ENCODE data around the gene ATP13A3.
"Not testable (repeated sequence)": the region's sequence is repeated elsewhere in the genome, so short reads cannot be mapped to it uniquely, and the experiment has no call there.

The ATP13A3 gene

DNA sequence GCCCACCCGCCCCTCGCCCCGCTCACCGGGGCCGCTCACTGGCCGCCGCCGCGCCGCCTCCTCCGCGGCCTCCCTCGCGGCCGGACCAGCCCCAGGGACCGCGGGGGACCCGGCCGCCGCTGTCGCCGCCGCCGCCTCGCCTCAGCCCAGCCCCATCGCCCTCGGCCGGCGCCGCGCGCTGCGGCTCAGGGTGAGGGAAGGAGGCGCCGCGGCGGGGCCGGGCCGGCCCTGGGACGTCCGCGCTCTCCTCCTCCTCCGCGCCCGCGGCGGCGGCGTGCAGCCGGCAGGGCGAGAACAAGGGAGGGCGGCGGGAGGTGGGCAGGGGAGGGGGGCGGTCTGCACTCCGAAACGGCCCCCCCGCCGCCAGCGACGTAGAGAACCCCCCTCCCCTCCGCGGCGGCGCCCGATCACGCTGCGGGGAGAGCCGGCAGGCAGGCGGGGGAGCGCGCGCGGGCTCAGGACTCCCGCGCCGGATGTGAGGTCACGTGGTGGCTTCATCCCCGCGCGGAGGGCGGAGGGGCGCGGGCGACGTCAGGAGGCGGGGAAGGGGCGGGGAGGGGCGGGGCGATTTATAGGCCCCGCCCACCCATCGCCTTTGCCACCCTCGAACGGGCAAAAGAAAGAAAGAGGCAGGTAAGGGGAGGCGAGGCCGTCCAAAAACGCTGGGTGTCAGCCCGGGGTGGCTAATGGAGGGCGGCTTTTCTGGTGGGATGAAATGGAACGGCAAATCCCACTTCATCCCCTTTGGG lies at the start of gene ATP13A3:
Gene ATP13A3 (minus strand): TSS at position 463 of the 749 bp plus-strand sequence. CDS start 24,812 bp downstream, outside the sequence.
- DNase-seq (ENCODE audit: low spot score) = peak; percentile 95

DNA sequence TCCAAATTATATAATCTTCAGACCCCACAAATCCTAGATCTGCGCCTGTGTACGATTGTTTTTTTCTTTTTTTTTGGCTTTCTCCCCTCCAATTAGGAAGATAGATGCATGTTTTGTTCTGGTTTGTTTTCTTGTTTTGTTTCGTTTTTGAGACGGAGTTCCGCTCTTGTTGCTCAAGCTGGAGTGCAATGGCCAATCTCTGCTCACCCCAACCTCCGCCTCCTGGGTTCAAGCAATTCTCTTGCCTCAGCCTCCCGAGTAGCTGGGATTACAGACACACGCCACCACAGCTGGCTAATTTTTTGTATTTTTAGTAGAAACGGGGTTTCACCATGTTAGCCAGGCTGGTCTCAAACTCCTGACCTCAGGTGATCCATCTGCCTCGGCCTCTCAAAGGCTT lies 48.4 kb upstream of the ATP13A3 start:
- DNase-seq (ENCODE audit: low spot score) = not testable (repeated sequence)

DNA sequence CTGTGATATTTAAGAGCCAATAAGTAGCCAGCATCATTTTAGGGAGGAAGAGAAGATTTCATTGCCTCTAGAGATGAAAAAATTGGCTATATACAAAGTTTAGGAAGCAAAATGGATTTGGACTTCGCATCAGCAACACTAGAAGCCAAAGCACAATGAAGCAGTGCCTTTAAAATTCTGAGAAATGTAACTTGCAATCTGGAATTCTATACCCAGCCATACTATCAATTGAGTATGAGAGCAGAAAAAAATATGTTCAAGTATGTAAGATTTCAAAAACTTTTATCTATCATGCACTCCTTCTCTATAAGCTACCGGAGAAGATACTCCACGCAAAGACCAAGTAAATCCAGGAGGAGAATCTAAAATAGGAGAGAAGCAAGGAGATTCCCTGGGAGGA lies 47.4 kb upstream of the ATP13A3 start:
- DNase-seq (ENCODE audit: low spot score) = no peak

DNA sequence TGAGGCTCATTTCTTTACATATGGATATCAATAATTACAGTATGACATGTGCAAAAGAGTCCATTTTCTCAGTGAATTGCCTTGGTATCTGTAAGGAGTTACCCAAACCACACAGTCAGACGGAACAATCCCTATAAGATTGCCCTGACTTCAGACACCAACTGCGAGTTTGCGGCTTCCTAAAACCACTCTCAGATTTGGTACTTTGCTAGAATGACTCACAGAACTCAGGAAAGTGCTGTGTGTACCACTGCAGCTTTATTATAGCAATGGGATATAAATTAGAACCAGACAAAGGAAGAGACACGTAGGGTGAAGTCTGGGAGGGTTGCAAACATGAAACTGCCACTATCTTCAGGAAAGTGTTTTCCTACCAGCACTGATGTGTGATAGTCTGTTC lies 45.8 kb upstream of the ATP13A3 start:
- DNase-seq (ENCODE audit: low spot score) = no peak

DNA sequence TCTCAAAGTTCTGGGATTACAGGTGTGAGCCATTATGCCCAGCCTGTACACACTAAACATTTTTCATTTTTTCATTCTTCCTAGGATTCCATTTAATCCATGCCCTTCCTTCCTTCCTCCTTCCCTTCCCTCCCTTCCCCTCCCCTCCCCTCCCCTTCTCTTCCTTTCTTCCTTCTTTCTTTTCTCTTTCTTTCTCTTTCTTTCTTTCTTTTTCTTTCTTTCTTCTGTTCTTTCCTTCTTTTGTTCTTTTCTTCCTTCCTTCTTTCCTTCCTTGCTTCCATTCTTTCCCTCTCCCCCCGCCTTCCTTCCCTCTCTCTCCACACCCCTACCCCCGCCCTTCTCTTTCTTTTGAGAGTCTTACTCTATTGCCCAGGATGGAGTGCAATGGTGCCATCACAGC lies 40.9 kb upstream of the ATP13A3 start:
- DNase-seq (ENCODE audit: low spot score) = no peak

DNA sequence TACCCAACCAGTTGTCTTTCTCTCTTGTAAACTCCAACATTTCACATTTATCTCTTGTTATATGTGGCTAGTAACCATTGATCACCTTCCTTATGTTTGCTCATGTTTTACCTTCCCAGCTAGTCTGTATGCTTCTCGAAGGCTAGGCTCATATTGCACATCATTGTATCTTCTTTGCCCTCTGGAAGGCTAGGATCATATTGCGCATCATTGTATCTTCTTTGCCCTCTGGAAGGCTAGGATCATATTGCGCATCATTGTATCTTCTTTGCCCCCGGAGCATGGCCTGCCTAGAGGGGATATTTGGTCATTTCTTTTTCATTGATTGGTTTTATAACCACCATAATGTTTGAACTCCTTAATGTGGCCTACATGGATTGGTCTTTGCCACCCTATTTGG lies 39.4 kb upstream of the ATP13A3 start:
- no peak for DNase-seq (ENCODE audit: low spot score)

DNA sequence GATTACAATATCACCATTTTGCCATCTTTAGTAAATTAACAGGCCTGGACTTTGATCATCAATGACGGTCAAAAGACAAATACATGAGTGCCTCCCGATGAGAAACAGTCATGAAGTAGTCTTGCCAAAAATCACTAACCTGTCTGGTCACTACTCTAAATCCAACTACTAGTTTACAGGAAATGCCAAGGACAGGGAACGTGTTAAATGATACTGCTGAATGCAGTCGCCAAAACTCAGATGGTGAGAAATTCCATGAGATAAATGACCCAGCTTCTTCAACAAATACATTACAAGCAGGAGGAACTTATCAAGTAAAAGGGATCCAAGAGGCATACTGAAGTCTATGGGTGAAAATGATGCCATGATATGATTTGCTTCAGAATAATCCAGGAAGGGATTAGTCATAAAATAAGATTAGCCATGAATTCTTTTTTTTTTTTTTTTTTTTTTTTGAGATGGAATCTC lies 35.8 kb upstream of the ATP13A3 start:
- DNase-seq (ENCODE audit: low spot score) = peak; percentile 84

DNA sequence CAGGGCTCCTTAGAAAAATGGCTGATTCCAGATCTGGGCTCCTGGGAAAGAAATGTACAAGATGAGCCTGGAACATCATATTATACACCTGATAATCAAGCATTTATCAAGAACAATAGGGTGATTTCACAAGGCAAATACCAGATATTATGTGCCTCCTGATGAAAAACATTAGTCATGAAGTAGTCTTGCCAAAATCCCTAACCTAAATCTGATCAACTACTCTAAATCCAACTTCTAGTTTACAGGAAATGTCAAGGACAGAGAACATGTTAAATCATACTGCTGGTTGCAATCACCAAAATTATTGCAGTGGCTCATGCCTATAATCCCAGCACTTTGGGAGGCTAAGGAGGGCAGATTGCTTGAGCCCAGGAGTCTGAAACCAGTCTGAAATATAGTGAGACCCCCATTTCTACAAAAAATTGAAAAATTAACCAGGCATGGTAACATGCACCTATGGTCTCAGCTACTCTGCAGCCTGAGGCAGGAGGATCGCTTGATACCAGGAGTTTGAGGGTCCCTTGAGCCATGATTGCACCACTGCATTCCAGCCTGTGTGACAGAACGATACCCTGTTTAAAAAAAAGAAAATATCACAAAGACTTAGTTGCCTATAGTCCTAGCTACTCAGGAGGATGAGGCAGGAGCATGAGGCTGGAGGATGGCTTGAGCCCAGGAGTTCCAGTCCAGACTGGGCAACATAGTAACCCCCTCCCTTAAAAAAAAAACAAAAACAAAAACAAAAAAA lies 34.9 kb upstream of the ATP13A3 start:
- DNase-seq (ENCODE audit: low spot score) = peak; percentile 46

DNA sequence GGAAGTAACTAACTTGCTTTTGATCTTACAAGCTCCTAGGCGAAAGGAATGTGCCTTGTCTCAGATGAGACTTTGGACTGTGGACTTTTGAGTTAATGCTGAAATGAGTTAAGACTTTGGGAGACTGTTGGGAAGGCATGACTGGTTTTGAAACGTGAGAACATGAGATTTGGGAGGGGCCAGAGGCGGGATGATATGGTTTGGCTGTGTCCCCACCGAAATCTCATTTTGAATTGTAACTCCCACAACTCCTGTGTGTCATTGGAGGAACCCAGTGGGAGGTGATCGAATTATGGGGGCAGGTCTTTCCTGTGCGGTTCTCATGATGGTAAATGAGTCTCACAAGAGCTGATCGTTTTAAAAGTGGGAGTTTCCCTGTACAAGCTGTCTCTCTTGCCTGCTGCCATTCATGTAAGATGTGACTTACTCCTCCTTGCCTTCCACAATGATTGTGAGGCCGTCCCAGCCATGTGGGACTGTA lies 33.9 kb upstream of the ATP13A3 start:
- peak; percentile 86 for DNase-seq (ENCODE audit: low spot score)

DNA sequence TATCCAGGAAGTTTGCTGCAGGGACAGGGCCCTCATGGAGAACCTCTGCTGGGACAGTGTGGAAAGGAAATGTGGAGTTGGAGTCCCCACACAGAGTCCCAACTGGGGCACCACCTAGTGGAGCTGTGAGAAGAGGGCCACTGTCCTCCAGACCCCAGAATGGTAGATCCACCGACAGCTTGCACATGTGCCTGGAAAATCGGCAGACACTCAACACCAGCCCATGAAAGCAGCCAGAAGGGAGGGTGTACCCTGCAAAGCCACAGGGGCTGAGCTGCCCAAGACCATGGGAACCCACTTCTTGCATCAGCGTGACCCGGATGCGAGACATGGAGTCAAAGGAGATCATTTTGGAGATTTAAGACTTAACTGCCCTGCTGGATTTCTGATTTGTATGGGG lies 33.4 kb upstream of the ATP13A3 start:
- not testable (repeated sequence) for DNase-seq (ENCODE audit: low spot score)

DNA sequence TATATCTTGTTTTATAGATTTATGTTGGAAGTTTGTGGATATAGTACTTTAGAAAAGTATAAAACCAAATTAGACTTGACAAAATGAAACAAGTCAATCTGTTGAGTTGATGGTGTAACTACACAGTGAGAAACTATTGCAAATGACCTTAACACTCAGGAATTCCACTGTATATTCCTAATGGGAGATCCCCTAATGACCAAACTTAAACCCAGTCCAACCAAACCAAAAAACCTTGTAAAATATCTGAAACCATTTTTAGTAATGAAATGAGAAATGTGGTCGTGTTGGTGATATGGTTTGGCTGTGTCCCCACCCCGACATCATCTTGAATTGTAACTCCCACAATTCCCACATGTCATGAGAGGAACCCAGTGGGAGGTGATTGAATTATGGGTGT lies 31.9 kb upstream of the ATP13A3 start:
- peak; percentile 73 for DNase-seq (ENCODE audit: low spot score)

DNA sequence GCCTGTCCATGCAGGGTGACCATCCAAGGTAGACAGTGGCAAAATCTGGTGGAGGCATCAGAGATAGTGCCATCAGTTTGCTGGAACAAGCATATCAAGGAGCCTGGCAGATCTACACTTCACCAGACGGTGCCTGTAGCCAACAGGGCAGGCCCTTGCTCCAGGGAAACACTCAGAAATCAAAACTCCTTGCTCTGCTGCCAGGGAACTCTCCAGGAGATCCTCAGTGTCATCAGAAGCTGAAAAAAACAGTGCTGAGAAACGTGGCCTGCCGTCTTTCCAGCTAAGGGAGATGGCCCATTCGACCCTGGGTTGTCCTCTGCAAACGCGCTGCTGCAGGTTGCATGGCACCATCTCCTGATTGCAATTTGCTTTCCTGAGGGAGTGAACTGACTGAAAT lies 30.5 kb upstream of the ATP13A3 start:
- no peak for DNase-seq (ENCODE audit: low spot score)

DNA sequence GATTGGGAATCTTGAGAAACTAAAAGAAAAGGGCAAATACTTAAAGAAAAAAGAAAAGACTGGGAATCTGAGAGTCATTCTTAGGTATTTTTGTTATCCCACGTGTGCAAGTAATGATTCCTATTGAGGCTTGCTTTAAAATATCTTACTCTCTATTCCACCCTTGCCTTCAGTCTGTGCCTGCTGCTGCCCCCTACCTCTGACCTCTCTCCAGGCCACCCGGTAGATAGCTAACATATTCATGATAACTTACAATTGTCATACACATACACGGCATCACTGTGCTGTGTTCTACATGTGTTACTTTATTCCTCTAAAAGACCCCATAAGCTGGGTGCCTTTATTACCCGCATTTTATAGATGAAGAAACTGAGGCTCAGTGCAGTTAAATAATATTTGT lies 27.8 kb upstream of the ATP13A3 start:
- DNase-seq (ENCODE audit: low spot score) = no peak

DNA sequence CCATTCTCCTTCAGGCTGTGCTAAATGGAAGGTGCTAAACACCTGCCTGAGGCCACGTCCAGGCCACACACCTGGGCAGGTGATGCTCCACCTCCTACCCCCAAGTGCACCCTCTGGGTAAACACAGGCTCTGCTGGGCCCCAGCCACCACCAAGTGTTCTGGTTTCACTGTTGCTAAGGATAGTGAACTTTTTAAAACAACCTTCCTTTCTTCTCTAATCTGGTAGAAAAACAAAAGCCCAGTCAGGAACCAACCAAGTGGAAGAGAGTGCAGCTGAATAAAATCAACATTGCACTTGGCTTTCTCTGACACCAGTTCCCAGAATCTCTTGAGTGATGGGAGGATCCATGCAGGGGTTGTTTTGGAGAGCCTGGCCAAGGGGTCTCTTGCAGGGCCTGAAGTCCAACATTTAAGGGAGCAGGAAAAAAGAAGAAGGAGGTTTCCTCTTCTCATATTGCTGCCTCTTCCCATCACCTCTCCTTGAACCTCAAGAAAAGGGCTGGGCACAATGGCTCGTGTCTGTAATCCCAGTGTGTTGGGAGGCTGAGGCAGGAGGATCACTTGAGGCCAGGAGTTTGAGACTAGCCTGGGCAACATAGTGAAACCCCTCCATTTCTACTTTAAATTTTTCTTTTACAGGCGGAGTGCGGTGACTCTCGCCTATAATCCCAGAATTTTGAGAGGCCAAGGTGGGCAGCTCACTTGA lies 26.2 kb upstream of the ATP13A3 start:
- DNase-seq (ENCODE audit: low spot score) = no peak

DNA sequence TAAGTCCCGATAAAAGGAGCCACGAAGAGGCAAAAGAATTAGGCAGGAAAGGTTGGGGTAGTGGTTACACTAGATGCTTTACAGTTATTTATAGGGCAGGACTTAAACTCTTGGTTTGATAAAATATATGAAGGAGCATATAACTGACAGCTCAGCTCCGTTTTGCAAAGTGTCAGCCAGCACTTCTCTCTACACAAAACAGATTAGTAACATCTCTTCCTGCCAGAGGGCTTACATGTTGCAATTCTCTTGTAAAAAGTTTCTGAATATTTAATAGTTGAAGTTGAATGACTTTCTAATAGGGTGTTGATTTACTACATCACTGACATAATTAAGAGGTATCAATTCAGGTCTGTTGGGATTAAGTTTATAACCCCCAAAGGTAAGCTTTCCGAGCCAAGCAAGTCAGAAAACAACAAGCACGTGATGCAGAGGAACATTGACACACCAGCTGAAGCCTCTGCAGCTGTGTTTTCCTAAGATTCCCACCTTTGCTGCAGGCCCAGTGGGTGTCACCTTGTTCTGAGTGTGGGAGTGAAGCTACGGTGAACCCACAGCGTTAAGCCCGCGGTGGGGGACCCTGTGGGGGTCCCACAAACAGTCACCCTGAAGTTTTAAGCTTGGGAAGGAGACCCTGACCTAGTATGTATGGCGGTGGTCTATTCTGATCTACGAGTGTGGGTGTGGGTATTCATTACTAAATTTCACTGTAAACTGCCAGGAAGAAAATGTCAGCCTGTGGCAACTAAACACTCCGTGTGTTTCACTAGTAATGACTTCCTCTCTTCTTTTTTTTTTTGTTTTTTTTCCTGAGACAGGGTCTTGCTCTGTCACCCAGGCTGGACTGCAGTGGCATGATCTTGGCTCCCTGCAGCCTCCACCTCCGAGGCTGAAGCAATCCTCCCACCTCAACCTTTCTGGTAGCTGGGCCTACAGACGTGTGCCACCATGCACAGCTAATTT lies 22.0 kb upstream of the ATP13A3 start:
- no peak for DNase-seq (ENCODE audit: low spot score)

DNA sequence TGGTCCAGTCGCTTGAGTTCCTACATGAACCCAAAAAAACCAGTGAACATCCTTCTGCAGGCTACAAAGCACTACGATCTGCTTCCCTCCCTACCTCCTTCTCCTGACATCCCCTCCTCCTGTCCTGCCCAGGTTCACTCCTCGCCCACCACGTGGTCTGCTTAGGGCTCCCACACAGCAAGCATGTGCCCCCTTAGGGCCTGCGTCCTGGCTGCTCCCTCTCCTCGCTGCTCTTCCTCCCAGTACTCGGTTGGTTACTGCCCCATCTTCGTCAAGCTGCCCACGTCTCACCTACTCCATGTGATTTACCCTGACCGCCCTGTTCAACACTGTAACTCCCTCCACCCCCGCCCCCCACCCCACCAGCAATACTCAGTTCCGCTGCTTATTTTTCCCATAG lies 20.8 kb upstream of the ATP13A3 start:
- DNase-seq (ENCODE audit: low spot score) = no peak

DNA sequence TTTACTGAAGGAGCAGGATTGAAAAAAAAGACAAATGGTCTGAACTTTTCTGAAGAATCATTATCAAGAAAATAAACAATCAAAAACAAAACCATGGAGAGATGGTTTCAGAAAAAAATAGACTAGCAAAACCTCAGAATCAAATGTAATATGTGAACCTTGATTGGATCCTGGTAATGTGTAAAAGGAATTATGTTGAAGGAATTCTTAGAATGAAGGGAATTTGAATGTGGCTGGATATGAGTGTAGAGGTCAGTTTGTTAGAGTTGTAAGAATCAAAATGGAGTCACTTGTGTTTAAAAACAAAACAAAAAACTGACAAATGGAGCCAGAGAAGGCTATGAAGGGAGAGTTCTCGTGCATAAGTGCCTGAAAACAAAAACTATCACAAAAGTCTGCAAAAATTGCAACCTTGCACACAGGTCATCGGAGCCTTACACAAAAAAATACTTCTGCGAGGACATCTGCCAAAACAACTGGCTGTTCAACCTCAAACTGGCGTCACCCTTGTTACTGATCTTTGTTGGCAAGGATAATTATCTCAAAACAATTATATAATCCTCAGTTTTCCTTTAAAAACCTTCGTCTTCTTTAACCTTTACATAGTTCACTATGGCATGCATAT lies 19.1 kb upstream of the ATP13A3 start:
- DNase-seq (ENCODE audit: low spot score) = no peak

DNA sequence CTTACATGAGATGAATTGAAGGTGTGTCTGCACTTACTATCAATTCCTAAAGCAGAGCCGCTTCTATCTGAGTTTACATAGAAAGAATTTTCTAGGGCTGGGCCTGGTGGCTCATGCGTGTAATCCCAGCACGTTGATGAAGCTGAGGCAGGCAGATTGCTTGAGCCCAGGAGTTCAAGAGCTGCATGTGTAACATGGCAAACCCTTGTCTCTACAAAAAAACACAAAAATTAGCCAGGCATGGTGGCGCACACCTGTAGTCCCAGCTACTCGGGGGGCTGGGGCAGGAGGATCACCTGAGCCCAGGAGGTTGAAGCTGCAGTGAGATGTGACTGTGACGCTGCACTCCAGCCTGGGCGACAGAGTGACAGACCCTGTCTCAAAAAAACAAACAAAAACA lies 18.1 kb upstream of the ATP13A3 start:
- DNase-seq (ENCODE audit: low spot score) = no peak

DNA sequence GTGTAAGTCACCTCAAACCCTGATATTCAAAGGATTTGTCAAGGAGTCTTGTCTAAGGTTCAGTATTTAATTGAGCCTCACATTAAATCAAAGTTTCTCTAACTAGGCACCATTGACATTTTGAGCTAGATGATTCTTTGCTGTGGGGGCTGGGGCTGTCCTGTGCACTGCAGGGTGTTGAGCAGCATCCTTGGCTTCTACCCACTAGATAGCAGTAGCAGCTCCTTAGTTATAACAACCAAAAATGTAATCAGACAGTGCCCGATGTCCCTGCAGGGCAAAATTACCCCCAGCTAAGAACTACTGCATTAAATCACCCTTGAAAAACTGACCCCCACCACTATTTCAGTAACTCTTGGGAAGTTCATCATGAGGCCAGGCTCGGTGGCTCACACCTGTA lies 17.3 kb upstream of the ATP13A3 start:
- no peak for DNase-seq (ENCODE audit: low spot score)

DNA sequence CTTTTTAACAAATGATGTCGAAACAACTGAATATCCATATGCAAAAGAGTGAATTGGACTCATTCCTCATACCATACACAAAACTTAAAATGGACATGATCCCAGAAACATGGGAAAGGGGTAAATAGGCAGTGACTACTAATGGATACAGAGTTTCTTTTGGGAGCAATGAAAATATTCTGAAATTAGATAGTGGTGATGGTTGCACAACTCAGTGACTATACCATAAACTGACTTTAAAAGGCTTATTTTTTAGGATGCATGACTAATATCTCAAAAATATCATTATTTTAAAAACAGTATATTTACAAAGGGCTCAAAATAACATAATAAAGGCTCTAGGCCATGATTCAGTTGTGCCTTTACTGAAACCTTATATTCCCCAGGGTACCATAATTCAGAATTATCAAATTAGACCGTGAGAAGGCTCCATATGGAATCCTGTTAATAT lies 16.3 kb upstream of the ATP13A3 start:
- DNase-seq (ENCODE audit: low spot score) = no peak

DNA sequence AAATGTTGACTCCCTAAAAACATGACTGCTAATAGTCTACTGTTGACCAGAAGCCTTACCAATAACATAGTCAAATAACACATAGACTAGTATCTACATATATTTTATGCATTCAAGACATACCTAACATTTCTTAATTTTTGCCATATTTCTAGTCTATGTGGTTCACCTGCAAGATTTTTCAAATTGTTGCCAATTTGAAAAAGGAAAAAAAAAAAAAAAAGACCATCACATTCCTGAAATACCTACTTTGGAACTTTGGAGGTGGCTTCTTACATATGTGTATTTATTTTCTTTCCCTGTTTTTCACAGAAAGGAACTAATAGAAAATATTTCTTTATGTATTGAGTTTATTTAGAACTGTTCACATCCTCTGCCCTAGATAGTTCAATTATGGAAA lies 13.4 kb upstream of the ATP13A3 start:
- no peak for DNase-seq (ENCODE audit: low spot score)
